ENCODE measurements around the gene CMIP.

The CMIP gene

GRCh38 chr16:81587626-81588160 lies 143.1 kb downstream of the CMIP start:
- CTCF ChIA-PET = interaction anchor here (1.1 kb wide), 1 partner anchor 142 kb away, joined by 3 read pairs; no protein-coding TSS in a partner anchor

GRCh38 chr16:81588326-81589081 lies 143.9 kb downstream of the CMIP start:
- TF ChIP-seq NFRKB (IDR thresholded peaks at IDR 0.05) (no peak), ELF4 (IDR thresholded peaks at IDR 0.05) (no peak), SP1 (IDR thresholded peaks at IDR 0.05) (no peak), LEF1 (IDR thresholded peaks at IDR 0.05; ENCODE audit: borderline replicate concordance) (no peak), PKNOX1 (IDR thresholded peaks at IDR 0.05) (no peak), FOXA1 (IDR thresholded peaks at IDR 0.05) (no peak), FOXK2 (IDR thresholded peaks at IDR 0.05) (no peak), HDGF (IDR thresholded peaks at IDR 0.05; ENCODE audit: borderline replicate concordance) (no peak), L3MBTL2 (conservative IDR thresholded peaks at IDR 0.05) (no peak), ZNF384 (IDR thresholded peaks at IDR 0.05) (no peak), ARNT (IDR thresholded peaks at IDR 0.05) (no peak), BHLHE40 (IDR thresholded peaks at IDR 0.05; ENCODE audit: borderline replicate concordance) (no peak), SUZ12 (IDR thresholded peaks at IDR 0.05) (no peak), FOXM1 (IDR thresholded peaks at IDR 0.05; ENCODE audit: borderline replicate concordance) (no peak), CTBP1 (IDR thresholded peaks at IDR 0.05; ENCODE audit: borderline replicate concordance) (no peak), TARDBP (IDR thresholded peaks at IDR 0.05) (no peak)
- CTCF ChIA-PET = interaction anchor here (1.1 kb wide), 1 partner anchor 143 kb away, joined by 3 read pairs; no protein-coding TSS in a partner anchor
- POLR2A ChIA-PET = no interaction called here
- no peak for DNase-seq (ENCODE audit: extremely low spot score)

More at GRCh38 chr16:81587626-81588160, 143.1 kb downstream of the CMIP start:
- TF ChIP-seq FOXA1 (IDR thresholded peaks at IDR 0.05) (no peak), ELF4 (IDR thresholded peaks at IDR 0.05) (no peak), CTBP1 (IDR thresholded peaks at IDR 0.05; ENCODE audit: borderline replicate concordance) (no peak), ARNT (IDR thresholded peaks at IDR 0.05) (no peak), SP1 (IDR thresholded peaks at IDR 0.05) (no peak), HDGF (IDR thresholded peaks at IDR 0.05; ENCODE audit: borderline replicate concordance) (no peak), ZNF384 (IDR thresholded peaks at IDR 0.05) (no peak), TARDBP (IDR thresholded peaks at IDR 0.05) (no peak)
- POLR2A ChIA-PET = no interaction called here
- no peak for DNase-seq (ENCODE audit: extremely low spot score)

GRCh38 chr16:81589975-81590650 lies 145.5 kb downstream of the CMIP start:
- no peak for DNase-seq (ENCODE audit: extremely low spot score)
- ChIA-PET CTCF (interaction anchor here (1.3 kb wide), 1 partner anchor 8 kb away, joined by 3 read pairs; no protein-coding TSS in a partner anchor), POLR2A (no interaction called here)
- TF ChIP-seq FOXK2 (IDR thresholded peaks at IDR 0.05) = no peak
- TF ChIP-seq LEF1 (IDR thresholded peaks at IDR 0.05; ENCODE audit: borderline replicate concordance) = no peak
- TF ChIP-seq ELF4 (IDR thresholded peaks at IDR 0.05) = no peak
- TF ChIP-seq SUZ12 (IDR thresholded peaks at IDR 0.05) = no peak
- TF ChIP-seq BHLHE40 (IDR thresholded peaks at IDR 0.05; ENCODE audit: borderline replicate concordance) = no peak
- no peak for TF ChIP-seq L3MBTL2 (conservative IDR thresholded peaks at IDR 0.05)
- TF ChIP-seq NFRKB (IDR thresholded peaks at IDR 0.05) = no peak
- no peak for TF ChIP-seq FOXA1 (IDR thresholded peaks at IDR 0.05)
- TF ChIP-seq PKNOX1 (IDR thresholded peaks at IDR 0.05) = no peak
- TF ChIP-seq ZNF384 (IDR thresholded peaks at IDR 0.05) = no peak
- no peak for TF ChIP-seq CTBP1 (IDR thresholded peaks at IDR 0.05; ENCODE audit: borderline replicate concordance)
- TF ChIP-seq TARDBP (IDR thresholded peaks at IDR 0.05) = no peak
- no peak for TF ChIP-seq FOXM1 (IDR thresholded peaks at IDR 0.05; ENCODE audit: borderline replicate concordance)

GRCh38 chr16:81590714-81591544 lies 146.3 kb downstream of the CMIP start:
- POLR2A ChIA-PET = no interaction called here
- CTCF ChIA-PET = interaction anchor here (1.3 kb wide), 1 partner anchor 7 kb away, joined by 3 read pairs; no protein-coding TSS in a partner anchor

More at GRCh38 chr16:81590714-81591544, 146.3 kb downstream of the CMIP start:
- no peak for DNase-seq (ENCODE audit: extremely low spot score)
- TF ChIP-seq SP1 (IDR thresholded peaks at IDR 0.05) = no peak
- no peak for TF ChIP-seq ELF4 (IDR thresholded peaks at IDR 0.05)
- TF ChIP-seq BHLHE40 (IDR thresholded peaks at IDR 0.05; ENCODE audit: borderline replicate concordance) = no peak
- no peak for TF ChIP-seq ZNF384 (IDR thresholded peaks at IDR 0.05)
- TF ChIP-seq CTBP1 (IDR thresholded peaks at IDR 0.05; ENCODE audit: borderline replicate concordance) = no peak
- no peak for TF ChIP-seq SUZ12 (IDR thresholded peaks at IDR 0.05)
- TF ChIP-seq FOXK2 (IDR thresholded peaks at IDR 0.05) = no peak
- no peak for TF ChIP-seq ARNT (IDR thresholded peaks at IDR 0.05)
- no peak for TF ChIP-seq LEF1 (IDR thresholded peaks at IDR 0.05; ENCODE audit: borderline replicate concordance)
- TF ChIP-seq PKNOX1 (IDR thresholded peaks at IDR 0.05) = no peak
- TF ChIP-seq FOXM1 (IDR thresholded peaks at IDR 0.05; ENCODE audit: borderline replicate concordance) = no peak
- no peak for TF ChIP-seq FOXA1 (IDR thresholded peaks at IDR 0.05)
- no peak for TF ChIP-seq TARDBP (IDR thresholded peaks at IDR 0.05)
- no peak for TF ChIP-seq NFRKB (IDR thresholded peaks at IDR 0.05)
- TF ChIP-seq L3MBTL2 (conservative IDR thresholded peaks at IDR 0.05) = no peak
- no peak for TF ChIP-seq HDGF (IDR thresholded peaks at IDR 0.05; ENCODE audit: borderline replicate concordance)
